Adrenal gland (tissue), 5 donors: ENCODE data around the gene HYI.

Experiments
- CTCF ChIP-seq, 6 experiments: fragments of 450-650 bp in 4 of 6; fragments of 200-600 bp in 2 of 6; sonication (generic) in 1 of 6; IDR thresholded peaks; 1 replicate in 5 of 6; 2 replicates in 1 of 6; pipeline versions ENCODE4 v1.5.1 to v1.8.0; 2016 to 2021; ENCODE audit warnings: antibody characterized with exemption in 6 of 6, mild to moderate bottlenecking in 2 of 6, moderate library complexity in 1 of 6
- POLR2A ChIP-seq, 2 donors: fragments of 450-650 bp; IDR thresholded peaks; one replicate each; pipeline ENCODE4 v1.6.1; 2017; ENCODE audit warnings: antibody characterized with exemption in 2 of 2, mild to moderate bottlenecking in 2 of 2, moderate library complexity in 1 of 2
- donor health status: DM: no; HTN: no; CAD: no.

GRCh38 chr1:43435146-43436145 is 18.3 kb downstream of the HYI start:
- TF ChIP-seq CTCF (IDR thresholded peaks at IDR 0.05) (no peak), POLR2A (IDR thresholded peaks at IDR 0.05) (no peak)
